GM23338 (cell line): Measurements from ENCODE around the gene FAM131B.

Experiments
- EZH2 ChIP-seq: fragments of 200-600 bp; sonication (generic); IDR thresholded peaks from one replicate; pipeline ENCODE4 v1.8.0; 2017; ENCODE audit warnings: antibody characterized with exemption, mild to moderate bottlenecking, low read depth; ENCODE audit not compliant: unreplicated experiment
- JUNB ChIP-seq: IDR thresholded peaks from one replicate; pipeline ENCODE4 v1.6.1; 2016; ENCODE audit warnings: antibody characterized with exemption; ENCODE audit not compliant: unreplicated experiment
- TF ChIP-seq, protein P1 (sequence below), 2 experiments: fragments of 200-600 bp in 1 of 2; sonication (generic) in 1 of 2; conservative IDR thresholded peaks; 2 replicates each; pipeline versions ENCODE4 v1.5.1 to v1.6.1; 2016 to 2017; ENCODE audit warnings: antibody characterized with exemption in 2 of 2, low read depth in 2 of 2, mild to moderate bottlenecking in 2 of 2, moderate library complexity in 1 of 2

DNA sequence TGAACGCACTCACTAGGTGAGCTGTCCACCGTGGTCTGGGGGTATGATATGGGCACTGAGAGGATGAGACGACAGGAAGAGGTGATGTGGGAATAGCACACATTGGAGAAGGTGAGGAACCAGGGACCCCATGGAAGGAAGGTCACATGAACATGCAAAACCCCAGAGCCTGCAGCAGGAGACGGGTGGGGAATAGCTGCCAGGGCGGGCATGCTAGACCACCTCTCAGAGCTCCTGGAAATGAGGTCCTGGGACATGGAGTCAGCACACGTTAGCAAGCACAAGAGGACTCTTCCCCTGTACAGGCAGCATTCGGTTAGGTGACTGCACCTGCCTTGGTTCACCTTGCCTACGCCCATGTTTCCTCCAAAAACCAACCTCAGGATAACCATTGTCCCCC lies 8.1 kb downstream of the FAM131B start:
- TF ChIP-seq, protein P1, sequence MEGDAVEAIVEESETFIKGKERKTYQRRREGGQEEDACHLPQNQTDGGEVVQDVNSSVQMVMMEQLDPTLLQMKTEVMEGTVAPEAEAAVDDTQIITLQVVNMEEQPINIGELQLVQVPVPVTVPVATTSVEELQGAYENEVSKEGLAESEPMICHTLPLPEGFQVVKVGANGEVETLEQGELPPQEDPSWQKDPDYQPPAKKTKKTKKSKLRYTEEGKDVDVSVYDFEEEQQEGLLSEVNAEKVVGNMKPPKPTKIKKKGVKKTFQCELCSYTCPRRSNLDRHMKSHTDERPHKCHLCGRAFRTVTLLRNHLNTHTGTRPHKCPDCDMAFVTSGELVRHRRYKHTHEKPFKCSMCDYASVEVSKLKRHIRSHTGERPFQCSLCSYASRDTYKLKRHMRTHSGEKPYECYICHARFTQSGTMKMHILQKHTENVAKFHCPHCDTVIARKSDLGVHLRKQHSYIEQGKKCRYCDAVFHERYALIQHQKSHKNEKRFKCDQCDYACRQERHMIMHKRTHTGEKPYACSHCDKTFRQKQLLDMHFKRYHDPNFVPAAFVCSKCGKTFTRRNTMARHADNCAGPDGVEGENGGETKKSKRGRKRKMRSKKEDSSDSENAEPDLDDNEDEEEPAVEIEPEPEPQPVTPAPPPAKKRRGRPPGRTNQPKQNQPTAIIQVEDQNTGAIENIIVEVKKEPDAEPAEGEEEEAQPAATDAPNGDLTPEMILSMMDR (conservative IDR thresholded peaks at IDR 0.05; ENCODE audit: low read depth in 2 of 2): no peak
- TF ChIP-seq JUNB (no peak), EZH2 (no peak)
